ENCODE measurements around the gene STK25.

STK25 gene

DNA sequence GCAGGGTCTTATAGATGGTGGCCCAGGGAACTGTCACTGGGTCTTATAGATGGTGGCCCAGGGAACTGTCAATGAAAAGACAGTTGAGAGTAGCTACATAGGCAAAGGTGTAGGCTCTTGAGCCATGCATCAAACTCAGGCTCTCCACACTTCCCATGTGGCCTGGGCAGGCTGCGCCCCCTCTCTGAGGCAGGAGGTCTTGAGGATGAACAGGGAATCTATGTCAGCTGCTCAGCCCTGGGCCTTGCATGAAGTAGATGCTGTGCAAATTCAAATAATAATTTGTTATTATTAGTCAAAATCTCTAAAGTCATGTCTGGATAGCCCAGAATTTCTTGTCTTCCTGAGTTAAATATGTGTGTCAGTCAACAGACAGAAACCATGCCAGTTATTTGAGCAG is 26.7 kb downstream of the STK25 start:
- no peak for TF ChIP-seq CTCF (conservative IDR thresholded peaks at IDR 0.05; ENCODE audit: low read length)
- no peak overlapping the region for H3K4me3 ChIP-seq (ENCODE audit: low read length)
- no peak for DNase-seq (ENCODE audit: low read depth)

DNA sequence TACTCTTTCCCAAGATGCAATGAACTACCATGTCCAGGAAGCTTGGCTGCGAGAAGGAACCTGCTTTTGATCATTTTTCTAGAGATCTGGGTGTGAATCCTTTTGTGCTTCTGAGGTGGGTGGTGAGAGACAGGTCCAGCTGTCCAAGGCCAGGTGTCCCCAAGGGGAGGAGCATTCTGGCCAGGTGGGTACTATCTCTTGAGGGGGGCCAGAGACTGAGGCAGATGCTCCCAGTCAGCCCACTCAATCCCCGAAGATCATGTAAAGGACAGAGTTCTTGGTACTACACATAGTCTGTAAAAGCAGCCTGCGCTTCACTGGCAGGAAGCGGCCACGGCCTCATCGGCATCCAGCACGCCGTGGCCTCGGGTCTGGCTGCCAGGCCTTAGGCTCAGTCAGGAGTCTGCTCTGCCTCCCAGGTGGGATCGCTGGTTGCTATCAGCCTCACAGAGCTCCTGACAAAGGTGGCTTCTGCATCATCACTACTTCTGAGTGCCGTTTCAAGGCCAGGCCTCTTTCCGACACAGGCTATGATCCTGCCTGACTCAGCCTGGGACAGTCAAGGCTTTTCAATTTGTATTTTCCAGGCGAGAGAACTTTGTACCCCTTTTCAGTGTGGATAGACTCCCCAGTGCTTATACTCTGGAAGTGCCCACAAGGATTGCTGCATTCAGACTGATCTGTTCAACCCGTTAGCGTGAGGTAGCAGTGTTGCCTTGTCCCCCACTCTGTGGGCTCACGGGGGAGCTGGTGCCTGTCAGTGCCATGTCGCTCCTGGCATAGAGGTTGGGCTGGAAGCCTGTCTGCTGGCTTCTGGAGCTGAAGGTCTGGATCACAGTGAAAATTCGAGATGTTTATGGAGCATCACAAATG is 29.1 kb downstream of the STK25 start:
- DNase-seq (ENCODE audit: low read depth), result no peak
- no peak overlapping the region for H3K4me3 ChIP-seq (ENCODE audit: low read length)
- TF ChIP-seq CTCF (conservative IDR thresholded peaks at IDR 0.05; ENCODE audit: low read length), result no peak

- no peak overlapping the region for H3K4me3 ChIP-seq (ENCODE audit: low read length)
- TF ChIP-seq CTCF (conservative IDR thresholded peaks at IDR 0.05; ENCODE audit: low read length), result no peak
- DNase-seq (ENCODE audit: low read depth), result no peak
Observed at GRCh38 chr2:241478166-241478565, 30.2 kb downstream of the STK25 start.

DNA sequence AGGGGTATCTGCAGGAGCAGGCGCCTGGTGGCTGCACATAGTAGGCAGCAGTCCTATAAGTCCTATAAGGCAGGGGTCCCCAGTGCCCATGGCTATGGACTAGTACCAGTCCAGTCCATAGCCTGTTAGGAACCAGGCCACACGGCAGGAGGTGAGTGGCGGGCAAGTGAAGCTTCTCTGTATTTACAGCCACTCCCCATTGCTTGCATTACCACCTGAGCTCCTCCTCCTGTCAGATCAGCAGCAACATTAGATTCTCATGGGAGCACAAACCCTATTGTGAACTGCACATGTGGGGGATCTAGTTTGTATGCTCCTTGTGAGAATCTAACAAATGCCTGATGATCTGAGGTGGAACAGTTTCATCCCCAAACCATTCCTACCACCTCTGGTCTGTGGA is 33.1 kb downstream of the STK25 start:
- no peak overlapping the region for H3K4me3 ChIP-seq (ENCODE audit: low read length)
- no peak for TF ChIP-seq CTCF (conservative IDR thresholded peaks at IDR 0.05; ENCODE audit: low read length)

GRCh38 chr2:241473399-241473798 is 35.0 kb downstream of the STK25 start:
- no peak for DNase-seq (ENCODE audit: low read depth)
- no peak overlapping the region for H3K4me3 ChIP-seq (ENCODE audit: low read length)
- TF ChIP-seq CTCF (conservative IDR thresholded peaks at IDR 0.05; ENCODE audit: low read length), result no peak

More for the DNA sequence above, 33.1 kb downstream of the STK25 start:
- DNase-seq (ENCODE audit: low read depth), result no peak

- TF ChIP-seq CTCF (conservative IDR thresholded peaks at IDR 0.05; ENCODE audit: low read length), result no peak
- H3K4me3 ChIP-seq (ENCODE audit: low read length), result no peak overlapping the region
- DNase-seq (ENCODE audit: low read depth), result no peak
Observed at GRCh38 chr2:241469746-241470145, 38.6 kb downstream of the STK25 start.

- no peak for DNase-seq (ENCODE audit: low read depth)
- H3K4me3 ChIP-seq (ENCODE audit: low read length), result no peak overlapping the region
- TF ChIP-seq CTCF (conservative IDR thresholded peaks at IDR 0.05; ENCODE audit: low read length), result no peak
Observed at GRCh38 chr2:241468476-241468781, 40.0 kb downstream of the STK25 start.
